ENCODE data around the gene C15orf40.
"Not testable (repeated sequence)": the region's sequence is repeated elsewhere in the genome, so short reads cannot be mapped to it uniquely, and the experiment has no call there.

C15orf40 gene

DNA sequence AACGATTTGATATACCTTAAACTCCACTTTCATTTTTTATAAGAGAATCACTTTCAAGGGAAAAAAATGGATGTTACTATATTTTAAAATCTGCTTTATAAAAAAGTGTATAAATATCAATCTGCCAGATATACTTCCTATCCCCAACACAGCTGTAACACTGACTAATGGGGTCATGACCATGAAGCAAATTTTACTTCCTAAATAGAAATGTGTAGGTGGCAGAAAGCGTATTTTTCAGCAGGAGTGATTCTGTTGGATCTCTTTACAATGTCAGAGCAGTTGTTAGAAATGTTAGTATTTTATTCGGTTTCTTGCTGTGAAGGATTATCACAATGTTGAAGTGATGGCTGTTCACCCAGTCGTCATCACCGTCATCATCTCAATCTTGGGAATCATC is 5.5 kb upstream of the C15orf40 start:
- Histone ChIP-seq H3K4me3 (ENCODE audit: low read length) (no peak overlapping the region), H3K9ac (ENCODE audit: low read length) (no peak overlapping the region), H3K36me3 (ENCODE audit: control insufficient read depth, insufficient read depth, low read length, severe bottlenecking) (peaks cover 43% of the 10 kb centered on the region), H3K27me3 (replicated peaks; ENCODE audit: control insufficient read depth, insufficient read depth, low read length) (no peaks in the 10 kb centered on the region), H3K4me1 (ENCODE audit: control insufficient read depth, insufficient read depth, low read length) (peaks cover 15% of the 10 kb centered on the region), H3K9me3 (ENCODE audit: control insufficient read depth, low read length) (no peaks in the 10 kb centered on the region)
- DNase-seq (ENCODE audit: low read depth) = no peak

DNA sequence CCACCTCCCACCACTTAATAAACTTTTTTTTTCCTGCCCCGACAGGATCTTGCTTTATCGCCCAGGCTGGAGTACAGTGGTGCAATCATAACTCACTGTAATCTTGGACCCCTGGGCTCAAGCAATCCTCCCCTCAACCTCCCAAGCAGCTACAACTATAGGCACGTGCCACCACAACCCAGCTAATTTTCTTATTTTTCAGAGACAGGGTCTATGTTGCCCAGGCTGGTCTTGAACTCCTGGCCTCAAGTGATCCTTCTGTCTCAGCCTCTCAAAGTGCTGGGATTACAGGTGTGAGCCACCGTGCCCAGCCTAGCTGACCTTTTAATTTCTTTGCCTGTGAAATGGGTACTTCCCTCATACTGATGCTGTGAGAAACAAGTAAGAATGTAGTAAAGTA is 3.9 kb upstream of the C15orf40 start:
- no peaks in the 10 kb centered on the region for H3K9me3 ChIP-seq (ENCODE audit: control insufficient read depth, low read length)
- H3K4me3 ChIP-seq (ENCODE audit: low read length) = no peak overlapping the region
- DNase-seq (ENCODE audit: low read depth) = no peak
- H3K36me3 ChIP-seq (ENCODE audit: control insufficient read depth, insufficient read depth, low read length, severe bottlenecking) = peaks cover 33% of the 10 kb centered on the region
- H3K4me1 ChIP-seq (ENCODE audit: control insufficient read depth, insufficient read depth, low read length) = peaks cover 22% of the 10 kb centered on the region
- H3K9ac ChIP-seq (ENCODE audit: low read length) = no peak overlapping the region
- no peaks in the 10 kb centered on the region for H3K27me3 ChIP-seq (replicated peaks; ENCODE audit: control insufficient read depth, insufficient read depth, low read length)

DNA sequence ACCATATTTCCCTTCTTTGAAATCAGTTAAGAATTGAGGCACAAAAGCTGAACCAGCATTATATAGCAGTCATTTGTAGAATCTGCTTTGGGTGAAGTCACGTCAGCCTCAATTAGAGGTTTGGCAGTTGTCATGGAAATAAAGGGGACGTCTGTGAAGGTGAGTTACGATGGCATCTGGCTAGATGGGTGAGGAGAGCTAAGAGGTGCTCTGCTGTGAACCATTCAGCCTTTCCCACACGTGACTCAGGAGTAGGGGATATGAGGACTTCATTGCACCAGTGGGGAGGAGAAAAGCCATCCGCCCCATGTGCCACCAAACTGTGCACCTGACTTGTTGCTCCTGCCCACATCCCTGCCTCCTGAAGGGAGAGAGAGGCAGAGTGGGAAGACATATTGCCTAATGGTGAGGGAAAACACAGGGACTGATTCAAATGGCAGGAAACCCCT is 2.8 kb upstream of the C15orf40 start:
- Histone ChIP-seq H3K9ac (ENCODE audit: low read length) (no peak overlapping the region), H3K4me3 (ENCODE audit: low read length) (no peak overlapping the region), H3K9me3 (ENCODE audit: control insufficient read depth, low read length) (no peaks in the 10 kb centered on the region), H3K4me1 (ENCODE audit: control insufficient read depth, insufficient read depth, low read length) (peaks cover 26% of the 10 kb centered on the region), H3K36me3 (ENCODE audit: control insufficient read depth, insufficient read depth, low read length, severe bottlenecking) (peaks cover 31% of the 10 kb centered on the region), H3K27me3 (replicated peaks; ENCODE audit: control insufficient read depth, insufficient read depth, low read length) (no peaks in the 10 kb centered on the region)
- DNase-seq (ENCODE audit: low read depth) = no peak

DNA sequence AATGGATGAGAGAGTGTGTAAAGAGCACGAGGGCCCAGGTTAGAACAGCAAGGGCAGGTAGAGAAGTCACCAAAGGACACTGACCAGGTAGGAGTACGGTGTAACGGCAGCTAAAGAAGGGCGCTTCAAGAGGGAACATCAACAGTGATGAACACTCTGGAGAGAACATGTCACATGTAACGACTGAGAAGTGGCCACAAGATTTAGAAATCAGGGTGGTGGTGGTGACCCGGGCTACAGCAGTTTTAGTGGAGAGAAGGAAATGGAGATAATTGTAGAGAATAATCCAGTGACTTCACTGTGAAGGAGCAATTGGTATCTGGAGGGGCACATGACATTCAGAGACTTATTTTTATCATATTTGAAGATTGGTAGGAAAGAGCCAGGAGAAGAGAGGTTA is 1.2 kb upstream of the C15orf40 start:
- H3K9ac ChIP-seq (ENCODE audit: low read length) = no peak overlapping the region
- no peaks in the 10 kb centered on the region for H3K9me3 ChIP-seq (ENCODE audit: control insufficient read depth, low read length)
- no peaks in the 10 kb centered on the region for H3K27me3 ChIP-seq (replicated peaks; ENCODE audit: control insufficient read depth, insufficient read depth, low read length)
- peaks cover 37% of the 10 kb centered on the region for H3K36me3 ChIP-seq (ENCODE audit: control insufficient read depth, insufficient read depth, low read length, severe bottlenecking)
- peaks cover 26% of the 10 kb centered on the region for H3K4me1 ChIP-seq (ENCODE audit: control insufficient read depth, insufficient read depth, low read length)
- no peak for DNase-seq (ENCODE audit: low read depth)
- peak overlapping the region; percentile 92 for H3K4me3 ChIP-seq (ENCODE audit: low read length)

DNA sequence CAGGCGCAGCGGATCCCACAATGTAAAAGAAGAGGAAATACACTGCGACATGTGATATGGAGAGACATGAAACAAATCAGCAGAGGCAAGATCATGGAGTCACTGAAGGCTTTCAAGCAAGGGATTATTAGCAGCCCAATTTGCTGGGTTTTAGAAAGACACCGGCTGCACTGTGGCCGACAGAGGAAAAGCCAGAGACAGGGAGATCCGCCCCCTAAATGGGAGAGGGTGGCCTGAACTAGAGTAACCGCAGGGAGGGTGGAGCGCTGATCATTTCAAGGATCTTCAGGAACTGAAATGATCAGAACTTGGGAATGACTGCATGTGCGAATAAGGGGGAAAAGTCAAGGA is 612 bp upstream of the C15orf40 start:
- Histone ChIP-seq H3K36me3 (ENCODE audit: control insufficient read depth, insufficient read depth, low read length, severe bottlenecking) (peaks cover 37% of the 10 kb centered on the region), H3K4me3 (ENCODE audit: low read length) (peak overlapping the region; percentile 92), H3K4me1 (ENCODE audit: control insufficient read depth, insufficient read depth, low read length) (peaks cover 23% of the 10 kb centered on the region), H3K9me3 (ENCODE audit: control insufficient read depth, low read length) (no peaks in the 10 kb centered on the region), H3K9ac (ENCODE audit: low read length) (peak overlapping the region; percentile 93), H3K27me3 (replicated peaks; ENCODE audit: control insufficient read depth, insufficient read depth, low read length) (no peaks in the 10 kb centered on the region)
- DNase-seq (ENCODE audit: low read depth) = no peak

DNA sequence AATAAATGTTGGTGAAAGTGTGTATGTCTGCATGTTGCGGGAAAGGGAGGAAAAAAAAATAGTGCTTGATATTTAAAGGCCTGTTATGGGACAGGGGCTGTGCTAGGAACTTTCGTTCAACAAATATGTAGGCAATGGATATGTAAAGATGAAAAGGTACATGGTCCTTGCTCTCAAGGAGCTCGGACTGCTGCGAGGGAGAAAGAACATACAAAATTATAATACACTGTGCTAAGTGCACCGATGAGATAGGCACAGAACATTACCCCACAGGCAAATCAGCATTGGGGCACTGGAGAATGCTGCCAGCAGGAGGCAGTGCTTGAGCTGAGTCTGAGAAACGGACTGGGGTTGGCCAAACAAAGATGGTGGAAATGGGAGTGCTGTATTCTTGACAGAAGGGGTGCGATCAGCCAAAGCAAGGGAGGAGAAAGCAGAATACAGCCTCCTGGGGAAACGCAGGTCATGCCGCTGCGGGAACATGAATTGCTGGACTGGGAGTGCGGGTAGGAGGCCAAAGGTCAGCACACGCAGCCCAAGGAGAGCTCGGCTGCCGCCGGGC is 649 bp downstream of the C15orf40 start:
- Histone ChIP-seq H3K9me3 (ENCODE audit: control insufficient read depth, low read length) (no peaks in the 10 kb centered on the region), H3K4me3 (ENCODE audit: low read length) (peak overlapping the region; percentile 92), H3K9ac (ENCODE audit: low read length) (peak overlapping the region; percentile 93), H3K27me3 (replicated peaks; ENCODE audit: control insufficient read depth, insufficient read depth, low read length) (no peaks in the 10 kb centered on the region), H3K4me1 (ENCODE audit: control insufficient read depth, insufficient read depth, low read length) (peaks cover 22% of the 10 kb centered on the region), H3K36me3 (ENCODE audit: control insufficient read depth, insufficient read depth, low read length, severe bottlenecking) (peaks cover 36% of the 10 kb centered on the region)
- peak; percentile 88 for DNase-seq (ENCODE audit: low read depth)

DNA sequence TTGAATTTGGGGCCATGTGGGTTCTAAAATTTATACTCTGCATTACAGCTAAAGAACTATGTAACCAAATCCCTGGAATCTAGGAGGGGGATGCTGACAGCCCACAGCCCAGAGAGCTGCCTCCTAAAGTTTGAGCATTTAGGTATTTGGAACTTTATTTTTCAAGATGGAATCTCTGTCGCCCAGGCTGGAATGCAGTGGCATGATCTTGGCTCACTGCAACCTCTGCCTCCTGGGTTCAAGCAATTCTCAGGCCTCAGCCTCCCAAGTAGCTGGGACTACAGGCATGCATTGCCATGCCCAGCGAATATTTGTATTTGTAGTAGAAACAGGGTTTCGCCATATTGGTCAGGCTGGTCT is 10.8 kb downstream of the C15orf40 start:
- H3K4me3 ChIP-seq (ENCODE audit: low read length) = peak overlapping the region; percentile 75
- H3K4me1 ChIP-seq (ENCODE audit: control insufficient read depth, insufficient read depth, low read length); H3K36me3 ChIP-seq (ENCODE audit: control insufficient read depth, insufficient read depth, low read length, severe bottlenecking); H3K9me3 ChIP-seq (ENCODE audit: control insufficient read depth, low read length); H3K9ac ChIP-seq (ENCODE audit: low read length); DNase-seq (ENCODE audit: low read depth); H3K27me3 ChIP-seq (replicated peaks; ENCODE audit: control insufficient read depth, insufficient read depth, low read length): not testable (repeated sequence)

DNA sequence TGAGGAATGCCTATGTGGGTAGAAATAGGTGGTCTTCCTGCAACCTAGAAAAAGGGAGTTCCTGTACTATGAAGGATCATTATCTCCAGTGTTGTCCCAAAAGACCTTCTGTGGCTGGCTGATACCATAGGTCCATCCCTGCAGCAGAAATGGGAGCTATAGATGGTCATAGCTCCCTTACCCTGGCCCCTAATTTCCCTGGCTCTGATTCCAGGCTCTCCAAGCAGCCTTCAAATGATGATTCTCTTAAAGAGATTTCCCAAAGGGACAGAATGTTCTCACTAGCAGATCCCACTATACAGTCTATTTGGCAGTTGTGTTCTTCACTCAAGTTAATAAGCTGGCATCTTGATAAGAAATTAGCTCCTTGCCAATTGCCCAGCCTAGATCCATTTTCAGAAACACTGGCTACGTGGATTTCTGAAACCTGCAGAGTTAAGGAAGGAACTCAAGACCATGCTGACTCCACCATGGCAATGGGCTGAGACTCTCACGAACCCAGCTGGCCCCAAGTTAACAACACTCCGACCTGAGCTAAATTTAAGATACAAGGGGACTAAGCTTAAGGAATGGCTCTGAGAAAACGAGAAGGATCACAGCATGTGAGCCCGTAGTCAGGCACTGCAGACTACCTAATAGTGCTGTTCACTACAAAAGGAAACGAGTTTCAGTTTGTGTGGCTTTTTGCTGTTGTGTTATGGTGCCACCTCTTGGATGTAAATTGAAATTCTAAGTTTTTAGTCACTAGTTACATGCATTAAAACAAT is 11.4 kb downstream of the C15orf40 start:
- Histone ChIP-seq H3K9me3 (ENCODE audit: control insufficient read depth, low read length) (no peaks in the 10 kb centered on the region), H3K27me3 (replicated peaks; ENCODE audit: control insufficient read depth, insufficient read depth, low read length) (no peaks in the 10 kb centered on the region), H3K4me1 (ENCODE audit: control insufficient read depth, insufficient read depth, low read length) (peaks cover 9% of the 10 kb centered on the region), H3K4me3 (ENCODE audit: low read length) (peak overlapping the region; percentile 75), H3K9ac (ENCODE audit: low read length) (peak overlapping the region; percentile 65), H3K36me3 (ENCODE audit: control insufficient read depth, insufficient read depth, low read length, severe bottlenecking) (peaks cover 5% of the 10 kb centered on the region)
- DNase-seq (ENCODE audit: low read depth) = peak; percentile 69

DNA sequence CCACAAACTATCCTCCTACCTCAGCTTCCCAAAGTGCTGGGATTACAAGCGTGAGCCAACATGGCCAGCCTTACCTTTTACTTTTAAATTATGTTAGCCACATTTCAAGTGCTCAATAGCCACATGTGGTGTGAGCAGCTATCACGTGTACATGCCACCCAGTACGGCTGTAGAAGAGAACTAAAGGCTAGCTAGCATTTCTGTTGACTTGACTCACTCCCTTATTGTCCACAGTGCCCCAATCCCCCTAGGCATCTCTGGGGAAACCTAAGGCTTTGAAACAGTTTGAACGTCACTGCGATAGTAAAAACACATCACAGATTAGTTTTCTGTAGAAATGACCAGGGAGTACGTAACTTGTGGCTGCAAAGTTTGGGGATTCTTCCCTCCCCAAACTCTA is 12.0 kb downstream of the C15orf40 start:
- H3K4me3 ChIP-seq (ENCODE audit: low read length) = no peak overlapping the region
- H3K27me3 ChIP-seq (replicated peaks; ENCODE audit: control insufficient read depth, insufficient read depth, low read length) = no peaks in the 10 kb centered on the region
- H3K9me3 ChIP-seq (ENCODE audit: control insufficient read depth, low read length) = no peaks in the 10 kb centered on the region
- H3K9ac ChIP-seq (ENCODE audit: low read length) = no peak overlapping the region
- H3K4me1 ChIP-seq (ENCODE audit: control insufficient read depth, insufficient read depth, low read length) = peaks cover 9% of the 10 kb centered on the region
- DNase-seq (ENCODE audit: low read depth) = no peak
- no peaks in the 10 kb centered on the region for H3K36me3 ChIP-seq (ENCODE audit: control insufficient read depth, insufficient read depth, low read length, severe bottlenecking)

DNA sequence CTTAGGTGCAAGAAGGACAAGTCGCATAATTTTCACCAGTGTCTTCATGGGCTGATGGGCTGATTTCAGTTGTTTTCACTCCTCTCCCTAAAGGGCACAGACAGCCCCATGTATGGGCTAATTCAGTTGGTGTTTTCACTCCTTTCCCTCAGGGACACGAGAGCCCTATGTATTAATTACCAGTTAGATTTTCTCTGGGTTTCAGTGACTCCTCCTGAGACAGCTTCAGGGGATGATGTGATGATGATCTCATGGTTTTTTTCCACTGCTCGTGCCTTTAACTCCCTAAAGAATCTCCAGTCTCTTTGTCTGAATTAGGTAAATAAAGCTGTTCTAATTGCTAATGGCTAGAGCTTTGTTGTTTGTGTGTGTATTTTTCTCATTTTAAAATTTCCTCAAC is 15.5 kb downstream of the C15orf40 start:
- Histone ChIP-seq H3K36me3 (ENCODE audit: control insufficient read depth, insufficient read depth, low read length, severe bottlenecking) (peaks cover under 1% of the 10 kb centered on the region), H3K27me3 (replicated peaks; ENCODE audit: control insufficient read depth, insufficient read depth, low read length) (no peaks in the 10 kb centered on the region), H3K9ac (ENCODE audit: low read length) (no peak overlapping the region), H3K4me1 (ENCODE audit: control insufficient read depth, insufficient read depth, low read length) (peaks cover 9% of the 10 kb centered on the region), H3K4me3 (ENCODE audit: low read length) (no peak overlapping the region), H3K9me3 (ENCODE audit: control insufficient read depth, low read length) (no peaks in the 10 kb centered on the region)
- no peak for DNase-seq (ENCODE audit: low read depth)

DNA sequence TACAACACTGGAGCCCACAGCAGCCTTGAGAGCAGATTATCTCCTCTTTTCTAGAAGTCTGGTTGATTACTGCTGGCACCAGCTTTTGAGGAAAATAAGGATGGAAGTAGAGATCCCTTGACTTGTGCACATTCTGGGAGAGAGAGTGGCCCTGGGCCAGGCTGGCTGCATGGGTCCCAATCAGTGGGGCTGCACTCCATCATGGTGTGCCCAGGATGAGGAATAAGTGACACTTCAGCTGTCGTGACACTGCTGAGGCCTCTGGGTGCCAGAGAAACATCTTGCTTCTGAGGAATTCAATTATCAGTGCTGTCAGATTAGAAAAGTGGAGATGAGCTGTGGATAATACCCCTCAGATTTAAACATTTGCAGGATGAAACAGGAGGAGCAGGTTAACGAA is 16.4 kb downstream of the C15orf40 start:
- H3K36me3 ChIP-seq (ENCODE audit: control insufficient read depth, insufficient read depth, low read length, severe bottlenecking) = peaks cover 7% of the 10 kb centered on the region

DNA sequence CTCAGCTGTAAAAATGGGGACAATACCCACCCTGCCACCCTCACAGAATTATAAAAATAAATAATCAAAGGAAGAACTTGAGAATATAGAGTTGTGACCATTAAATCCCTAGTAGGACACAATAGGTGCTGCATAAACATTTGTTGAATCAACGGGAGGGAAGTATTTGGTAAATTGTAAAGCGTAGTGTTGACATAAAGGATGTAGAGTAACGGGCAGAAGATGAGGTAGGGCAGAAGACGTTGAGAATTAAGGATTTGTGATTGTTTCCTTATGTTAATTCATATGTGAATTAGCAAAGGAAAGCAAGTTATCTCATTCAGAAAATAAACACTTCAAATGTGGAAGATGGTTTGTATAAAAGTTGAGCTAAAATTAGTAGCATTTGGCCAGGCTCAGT is 18.3 kb downstream of the C15orf40 start:
- Histone ChIP-seq H3K9ac (ENCODE audit: low read length) (no peak overlapping the region), H3K9me3 (ENCODE audit: control insufficient read depth, low read length) (no peaks in the 10 kb centered on the region), H3K27me3 (replicated peaks; ENCODE audit: control insufficient read depth, insufficient read depth, low read length) (no peaks in the 10 kb centered on the region), H3K4me1 (ENCODE audit: control insufficient read depth, insufficient read depth, low read length) (no peaks in the 10 kb centered on the region), H3K36me3 (ENCODE audit: control insufficient read depth, insufficient read depth, low read length, severe bottlenecking) (peaks cover 19% of the 10 kb centered on the region), H3K4me3 (ENCODE audit: low read length) (no peak overlapping the region)
- DNase-seq (ENCODE audit: low read depth) = no peak

More for the DNA sequence above, 16.4 kb downstream of the C15orf40 start:
- no peaks in the 10 kb centered on the region for H3K27me3 ChIP-seq (replicated peaks; ENCODE audit: control insufficient read depth, insufficient read depth, low read length)
- no peak overlapping the region for H3K4me3 ChIP-seq (ENCODE audit: low read length)
- no peak for DNase-seq (ENCODE audit: low read depth)
- no peak overlapping the region for H3K9ac ChIP-seq (ENCODE audit: low read length)
- no peaks in the 10 kb centered on the region for H3K9me3 ChIP-seq (ENCODE audit: control insufficient read depth, low read length)
- peaks cover 7% of the 10 kb centered on the region for H3K4me1 ChIP-seq (ENCODE audit: control insufficient read depth, insufficient read depth, low read length)
